ENCODE data around the gene PTPRJ.

Gene PTPRJ

GRCh38 chr11:48006301-48006992 lies 26.1 kb downstream of the PTPRJ start:
- DNase-seq: no peak
- TF ChIP-seq CTCF (IDR thresholded peaks at IDR 0.05; ENCODE audit: low read depth, low read length): no peak
- Histone ChIP-seq H3K4me3 (ENCODE audit: low read depth, low read length) (no peak overlapping the region), H3K36me3 (no peaks in the 10 kb centered on the region), H3K9me3 (no peaks in the 10 kb centered on the region), H3K4me1 (no peaks in the 10 kb centered on the region), H3K27me3 (no peaks in the 10 kb centered on the region)

- Histone ChIP-seq H3K9me3 (no peaks in the 10 kb centered on the region), H3K4me3 (ENCODE audit: low read depth, low read length) (no peak overlapping the region), H3K27me3 (no peaks in the 10 kb centered on the region), H3K4me1 (no peaks in the 10 kb centered on the region), H3K36me3 (no peaks in the 10 kb centered on the region)
- DNase-seq: no peak
- TF ChIP-seq CTCF (IDR thresholded peaks at IDR 0.05; ENCODE audit: low read depth, low read length): no peak
These were observed 27.3 kb downstream of the PTPRJ start for GRCh38 chr11:48007677-48008076.

- no peaks in the 10 kb centered on the region for H3K27me3 ChIP-seq
- H3K4me1 ChIP-seq: no peaks in the 10 kb centered on the region
- no peak overlapping the region for H3K4me3 ChIP-seq (ENCODE audit: low read depth, low read length)
- DNase-seq: no peak
- no peaks in the 10 kb centered on the region for H3K36me3 ChIP-seq
- no peak for TF ChIP-seq CTCF (IDR thresholded peaks at IDR 0.05; ENCODE audit: low read depth, low read length)
- no peaks in the 10 kb centered on the region for H3K9me3 ChIP-seq
These were observed 28.6 kb downstream of the PTPRJ start for GRCh38 chr11:48008951-48009270.

- DNase-seq: no peak
- no peaks in the 10 kb centered on the region for H3K9me3 ChIP-seq
- no peaks in the 10 kb centered on the region for H3K27me3 ChIP-seq
- H3K4me3 ChIP-seq (ENCODE audit: low read depth, low read length): no peak overlapping the region
- H3K4me1 ChIP-seq: no peaks in the 10 kb centered on the region
- TF ChIP-seq CTCF (IDR thresholded peaks at IDR 0.05; ENCODE audit: low read depth, low read length): no peak
- H3K36me3 ChIP-seq: no peaks in the 10 kb centered on the region
These were observed 30.9 kb downstream of the PTPRJ start for GRCh38 chr11:48011102-48011797.

- TF ChIP-seq CTCF (IDR thresholded peaks at IDR 0.05; ENCODE audit: low read depth, low read length): no peak
- H3K27me3 ChIP-seq: no peaks in the 10 kb centered on the region
- no peak for DNase-seq
- H3K4me3 ChIP-seq (ENCODE audit: low read depth, low read length): no peak overlapping the region
- no peaks in the 10 kb centered on the region for H3K9me3 ChIP-seq
- no peaks in the 10 kb centered on the region for H3K36me3 ChIP-seq
- no peaks in the 10 kb centered on the region for H3K4me1 ChIP-seq
These were observed 31.5 kb downstream of the PTPRJ start for GRCh38 chr11:48011798-48012391.
